Memory B cell (primary cell): ENCODE measurements around the gene IZUMO2.

Experiments used
- ATAC-seq: fragments of 150-1000 bp; cut with Tn5 transposase; 2 replicates; pipeline ENCODE4 v1.10.0; 2021; ENCODE audit warnings: low read depth, mild to moderate bottlenecking, moderate library complexity
- DNase-seq, 2 donors: peaks; one replicate each; pipeline ENCODE4 v3.0.0; 2022; ENCODE audit warnings: low spot score in 2 of 2
- H3K27ac Mint-ChIP-seq: one replicate; pipeline ENCODE4 v1.8.0; 2022; ENCODE audit warnings: mild to moderate bottlenecking, moderate library complexity, mixed read lengths
- H3K27me3 Mint-ChIP-seq: one replicate; pipeline ENCODE4 v1.8.0; 2022; ENCODE audit warnings: mixed read lengths
- H3K36me3 Mint-ChIP-seq: one replicate; pipeline ENCODE4 v1.8.0; 2022; ENCODE audit warnings: mild to moderate bottlenecking, mixed read lengths
- H3K4me1 Mint-ChIP-seq: one replicate; pipeline ENCODE4 v1.8.0; 2022; ENCODE audit warnings: mixed read lengths
- H3K4me3 Mint-ChIP-seq: one replicate; pipeline ENCODE4 v1.8.0; 2022; ENCODE audit warnings: mild to moderate bottlenecking, moderate library complexity, mixed read lengths
- H3K9me3 Mint-ChIP-seq: one replicate; pipeline ENCODE4 v1.8.0; 2022; ENCODE audit warnings: mixed read lengths

IZUMO2 gene

GRCh38 chr19:50196322-50196932 lies 33.3 kb upstream of the IZUMO2 start:
- DNase-seq = no peak
- Mint-ChIP-seq H3K9me3 (peaks cover 11% of the 10 kb centered on the region), H3K27ac (no peak overlapping the region), H3K27me3 (peaks cover 26% of the 10 kb centered on the region), H3K4me1 (no peaks in the 10 kb centered on the region), H3K4me3 (no peak overlapping the region), H3K36me3 (peaks cover 4% of the 10 kb centered on the region)
- ATAC-seq = no peak

GRCh38 chr19:50195224-50195623 lies 32.1 kb upstream of the IZUMO2 start:
- Mint-ChIP-seq H3K27ac (no peak overlapping the region), H3K9me3 (peaks cover 11% of the 10 kb centered on the region), H3K27me3 (peaks cover 24% of the 10 kb centered on the region), H3K4me3 (no peak overlapping the region), H3K4me1 (peaks cover 3% of the 10 kb centered on the region), H3K36me3 (peaks cover 4% of the 10 kb centered on the region)
- ATAC-seq (no peak), DNase-seq (no peak)

- DNase-seq = no peak
- H3K4me1 Mint-ChIP-seq = peaks cover 3% of the 10 kb centered on the region
- H3K27ac Mint-ChIP-seq = no peak overlapping the region
- H3K4me3 Mint-ChIP-seq = no peak overlapping the region
- H3K27me3 Mint-ChIP-seq = peaks cover 27% of the 10 kb centered on the region
- H3K36me3 Mint-ChIP-seq = peaks cover 7% of the 10 kb centered on the region
- H3K9me3 Mint-ChIP-seq = peaks cover 16% of the 10 kb centered on the region
- no peak for ATAC-seq
These were observed 29.6 kb upstream of the IZUMO2 start for GRCh38 chr19:50192463-50193211.

GRCh38 chr19:50191216-50191615 lies 28.1 kb upstream of the IZUMO2 start:
- peaks cover 17% of the 10 kb centered on the region for H3K27me3 Mint-ChIP-seq
- H3K4me3 Mint-ChIP-seq = no peak overlapping the region
- peaks cover 9% of the 10 kb centered on the region for H3K36me3 Mint-ChIP-seq
- DNase-seq (no peak), ATAC-seq (no peak)
- H3K9me3 Mint-ChIP-seq = peaks cover 12% of the 10 kb centered on the region
- H3K27ac Mint-ChIP-seq = no peak overlapping the region
- peaks cover 3% of the 10 kb centered on the region for H3K4me1 Mint-ChIP-seq

GRCh38 chr19:50190439-50190891 lies 27.4 kb upstream of the IZUMO2 start:
- DNase-seq (no peak), ATAC-seq (no peak)
- peaks cover 13% of the 10 kb centered on the region for H3K9me3 Mint-ChIP-seq
- H3K4me3 Mint-ChIP-seq = no peak overlapping the region
- peaks cover 3% of the 10 kb centered on the region for H3K4me1 Mint-ChIP-seq
- H3K27ac Mint-ChIP-seq = no peak overlapping the region
- H3K36me3 Mint-ChIP-seq = peaks cover 9% of the 10 kb centered on the region
- H3K27me3 Mint-ChIP-seq = peaks cover 13% of the 10 kb centered on the region

GRCh38 chr19:50189331-50189730 lies 26.2 kb upstream of the IZUMO2 start:
- Mint-ChIP-seq H3K9me3 (peaks cover 13% of the 10 kb centered on the region), H3K4me3 (no peak overlapping the region), H3K27ac (no peak overlapping the region), H3K4me1 (peaks cover 3% of the 10 kb centered on the region), H3K27me3 (peaks cover 11% of the 10 kb centered on the region), H3K36me3 (peaks cover 9% of the 10 kb centered on the region)
- DNase-seq = no peak
- no peak for ATAC-seq

- Mint-ChIP-seq H3K27me3 (peaks cover 11% of the 10 kb centered on the region), H3K27ac (no peak overlapping the region), H3K4me1 (peaks cover 3% of the 10 kb centered on the region), H3K4me3 (no peak overlapping the region), H3K36me3 (peaks cover 9% of the 10 kb centered on the region), H3K9me3 (peaks cover 15% of the 10 kb centered on the region)
- ATAC-seq = no peak
- DNase-seq = no peak
These were observed 24.9 kb upstream of the IZUMO2 start for GRCh38 chr19:50187937-50188336.

- peaks cover 10% of the 10 kb centered on the region for H3K9me3 Mint-ChIP-seq
- no peak overlapping the region for H3K27ac Mint-ChIP-seq
- peaks cover 12% of the 10 kb centered on the region for H3K27me3 Mint-ChIP-seq
- DNase-seq = no peak
- no peak overlapping the region for H3K4me3 Mint-ChIP-seq
- H3K36me3 Mint-ChIP-seq = peaks cover 4% of the 10 kb centered on the region
- H3K4me1 Mint-ChIP-seq = no peaks in the 10 kb centered on the region
- ATAC-seq = no peak
These were observed 21.1 kb upstream of the IZUMO2 start for GRCh38 chr19:50184196-50184595.

GRCh38 chr19:50181121-50181520 lies 18.0 kb upstream of the IZUMO2 start:
- Mint-ChIP-seq H3K4me3 (no peak overlapping the region), H3K4me1 (no peaks in the 10 kb centered on the region), H3K9me3 (peaks cover 6% of the 10 kb centered on the region), H3K36me3 (no peaks in the 10 kb centered on the region), H3K27me3 (peaks cover 10% of the 10 kb centered on the region), H3K27ac (no peak overlapping the region)
- no peak for ATAC-seq
- DNase-seq = no peak

GRCh38 chr19:50178859-50179537 lies 15.9 kb upstream of the IZUMO2 start:
- Mint-ChIP-seq H3K4me3 (no peak overlapping the region), H3K36me3 (no peaks in the 10 kb centered on the region)
- no peak for DNase-seq

GRCh38 chr19:50178320-50178719 lies 15.2 kb upstream of the IZUMO2 start:
- DNase-seq (no peak), ATAC-seq (no peak)
- Mint-ChIP-seq H3K27me3 (peaks cover 14% of the 10 kb centered on the region), H3K27ac (no peak overlapping the region), H3K4me3 (no peak overlapping the region), H3K4me1 (no peaks in the 10 kb centered on the region), H3K36me3 (no peaks in the 10 kb centered on the region), H3K9me3 (peaks cover 7% of the 10 kb centered on the region)

More at GRCh38 chr19:50178859-50179537, 15.9 kb upstream of the IZUMO2 start:
- Mint-ChIP-seq H3K9me3 (peaks cover 7% of the 10 kb centered on the region), H3K27me3 (peaks cover 12% of the 10 kb centered on the region), H3K27ac (no peak overlapping the region), H3K4me1 (no peaks in the 10 kb centered on the region)
- ATAC-seq = no peak

GRCh38 chr19:50176775-50177174 lies 13.7 kb upstream of the IZUMO2 start:
- Mint-ChIP-seq H3K4me1 (no peaks in the 10 kb centered on the region), H3K36me3 (no peaks in the 10 kb centered on the region), H3K9me3 (peaks cover 6% of the 10 kb centered on the region), H3K27ac (no peak overlapping the region), H3K27me3 (peaks cover 13% of the 10 kb centered on the region), H3K4me3 (no peak overlapping the region)
- ATAC-seq (no peak), DNase-seq (no peak)

GRCh38 chr19:50175924-50176323 lies 12.8 kb upstream of the IZUMO2 start:
- peaks cover 6% of the 10 kb centered on the region for H3K9me3 Mint-ChIP-seq
- DNase-seq (no peak), ATAC-seq (no peak)
- no peak overlapping the region for H3K27ac Mint-ChIP-seq
- H3K36me3 Mint-ChIP-seq = no peaks in the 10 kb centered on the region
- H3K27me3 Mint-ChIP-seq = peaks cover 15% of the 10 kb centered on the region
- H3K4me1 Mint-ChIP-seq = no peaks in the 10 kb centered on the region
- no peak overlapping the region for H3K4me3 Mint-ChIP-seq

GRCh38 chr19:50174100-50174793 lies 11.2 kb upstream of the IZUMO2 start:
- H3K27me3 Mint-ChIP-seq = peaks cover 17% of the 10 kb centered on the region
- ATAC-seq = no peak
- peaks cover 4% of the 10 kb centered on the region for H3K36me3 Mint-ChIP-seq

More at GRCh38 chr19:50174100-50174793, 11.2 kb upstream of the IZUMO2 start:
- Mint-ChIP-seq H3K27ac (no peak overlapping the region), H3K4me1 (no peaks in the 10 kb centered on the region), H3K9me3 (peaks cover 2% of the 10 kb centered on the region), H3K4me3 (no peak overlapping the region)
- DNase-seq = no peak
